Endodermal cell (in vitro differentiated cells): ENCODE data around the gene RNASE9. TPM values are rescaled to one million over a fixed set of nuclear protein-coding genes. Genes with fewer than 3 reads are reported as not detected.

Experiments
- DNase-seq: peaks from one replicate; pipeline ENCODE4 v3.0.0-alpha.2; 2017
- H3K27ac ChIP-seq: 2 replicates; pipeline ENCODE4 v1.5.1; 2013; ENCODE audit warnings: mild to moderate bottlenecking, low read depth, low read length, moderate library complexity
- H3K27me3 ChIP-seq: 2 replicates; pipeline ENCODE4 v1.6.1; 2013; ENCODE audit warnings: mild to moderate bottlenecking, low read length, moderate library complexity; ENCODE audit not compliant: insufficient read depth, control insufficient read depth, poor library complexity, severe bottlenecking
- H3K36me3 ChIP-seq: 2 replicates; pipeline ENCODE4 v1.7.0; 2013; ENCODE audit warnings: mild to moderate bottlenecking, low read length, moderate library complexity; ENCODE audit not compliant: control insufficient read depth, insufficient read depth
- H3K4me1 ChIP-seq: one replicate; pipeline ENCODE4 v1.7.0; 2013; ENCODE audit warnings: low read length; ENCODE audit not compliant: control insufficient read depth, insufficient read depth
- H3K4me3 ChIP-seq: 2 replicates; pipeline ENCODE4 v1.5.1; 2013; ENCODE audit warnings: mild to moderate bottlenecking, low read length, moderate library complexity
- H3K9ac ChIP-seq: 2 replicates; pipeline ENCODE4 v1.6.1; 2013; ENCODE audit warnings: mild to moderate bottlenecking, low read length, moderate library complexity; ENCODE audit not compliant: poor library complexity, severe bottlenecking; ENCODE audit errors: extremely low read depth
- H3K9me3 ChIP-seq: 2 replicates; pipeline ENCODE4 v1.6.1; 2013; ENCODE audit warnings: mild to moderate bottlenecking, low read length, moderate library complexity; ENCODE audit not compliant: control insufficient read depth
- H3K27ac Mint-ChIP-seq: 2 replicates; pipeline ENCODE4 v1.8.0; 2020; ENCODE audit warnings: mixed read lengths
- H3K27me3 Mint-ChIP-seq: 2 replicates; pipeline ENCODE4 v1.8.0; 2021; ENCODE audit warnings: mild to moderate bottlenecking, mixed read lengths; ENCODE audit not compliant: insufficient read depth
- H3K36me3 Mint-ChIP-seq: 2 replicates; pipeline ENCODE4 v1.8.0; 2020; ENCODE audit warnings: low read depth, mixed read lengths
- H3K4me1 Mint-ChIP-seq: 2 replicates; pipeline ENCODE4 v1.8.0; 2020; ENCODE audit warnings: mixed read lengths
- H3K4me3 Mint-ChIP-seq: 2 replicates; pipeline ENCODE4 v1.8.0; 2020; ENCODE audit warnings: mild to moderate bottlenecking, moderate library complexity, mixed read lengths
- H3K9me3 Mint-ChIP-seq: 2 replicates; pipeline ENCODE4 v1.8.0; 2020; ENCODE audit warnings: mild to moderate bottlenecking, mixed read lengths
- CTCF ChIP-seq: fragments of 200-600 bp; sonication (generic); conservative IDR thresholded peaks from 2 replicates; pipeline ENCODE4 v1.5.0; 2021; ENCODE audit warnings: antibody characterized with exemption, mild to moderate bottlenecking
- WGBS, 2 experiments: methylation state at CpG; one replicate each; pipeline versions ENCODE4 v1.1.5 to v1.1.7; 2013; ENCODE audit warnings: missing lambda C conversion rate in 2 of 2, mixed read lengths in 1 of 2; ENCODE audit not compliant: insufficient coverage in 1 of 2, insufficient read length in 1 of 2; 5-methylcytosine and 5-hydroxymethylcytosine counted together
- total RNA-seq, 2 donors: library from RNA; stranded (reverse); fragmentation: NEBNext Ultra II Directional in 1 of 2; extraction: Animal tissue kit (Norgen Biotek cat#: 25700) in 1 of 2; gene quantifications; 2 replicates in 1 of 2; 3 replicates in 1 of 2; pipeline ENCODE4 v1.2.1, GENCODE V29; 2021

Gene RNASE9
- total RNA-seq, 2 donors from 2014 or later = not detected

DNA sequence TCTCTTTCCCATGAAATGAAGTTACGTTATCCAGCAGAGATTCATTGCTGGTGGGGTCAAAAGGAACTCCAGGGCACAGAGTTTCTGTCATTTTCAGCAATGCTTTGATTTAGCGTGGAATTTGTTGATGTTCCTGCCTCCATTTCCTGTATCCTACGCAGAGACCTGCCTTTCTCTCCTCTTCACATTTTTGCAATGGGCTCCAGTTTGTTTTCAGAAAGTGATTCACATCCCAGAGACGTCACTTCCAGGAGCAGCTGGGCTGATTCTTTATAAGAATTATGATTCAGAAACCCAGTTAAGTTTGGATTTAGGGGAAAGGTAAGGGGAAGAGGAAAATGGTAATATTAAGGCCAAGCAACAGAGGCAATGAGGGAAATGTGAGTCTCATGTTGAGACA is 43.9 kb downstream of the RNASE9 start:
- no peak for TF ChIP-seq CTCF
- WGBS, 2 experiments = 83 to 93% methylated on average over 4 of the region's 4 CpGs

GRCh38 chr14:20515846-20516245 is 45.0 kb downstream of the RNASE9 start:
- Mint-ChIP-seq H3K27ac (no peak overlapping the region), H3K9me3 (peaks cover 8% of the 10 kb centered on the region), H3K27me3 (peaks cover 1% of the 10 kb centered on the region), H3K4me3 (no peak overlapping the region), H3K4me1 (peaks cover 9% of the 10 kb centered on the region), H3K36me3 (no peaks in the 10 kb centered on the region)
- H3K9ac ChIP-seq = no peak overlapping the region
- H3K27me3 ChIP-seq = no peaks in the 10 kb centered on the region
- no peak overlapping the region for H3K4me3 ChIP-seq
- H3K9me3 ChIP-seq = no peaks in the 10 kb centered on the region
- no peak for DNase-seq
- H3K27ac ChIP-seq = no peak overlapping the region
- no peaks in the 10 kb centered on the region for H3K36me3 ChIP-seq
- H3K4me1 ChIP-seq = no peaks in the 10 kb centered on the region
- 78 to 83% methylated on average over 1 to 4 of the region's 4 CpGs for WGBS, 2 experiments
- no peak for TF ChIP-seq CTCF

More for the DNA sequence above, 43.9 kb downstream of the RNASE9 start:
- Histone ChIP-seq H3K36me3 (no peaks in the 10 kb centered on the region), H3K27me3 (no peaks in the 10 kb centered on the region), H3K4me1 (no peaks in the 10 kb centered on the region), H3K9ac (no peak overlapping the region), H3K27ac (no peak overlapping the region), H3K9me3 (no peaks in the 10 kb centered on the region), H3K4me3 (no peak overlapping the region)
- Mint-ChIP-seq H3K27ac (no peak overlapping the region), H3K36me3 (no peaks in the 10 kb centered on the region), H3K4me3 (no peak overlapping the region), H3K4me1 (peaks cover 9% of the 10 kb centered on the region), H3K9me3 (peaks cover 8% of the 10 kb centered on the region), H3K27me3 (no peaks in the 10 kb centered on the region)
- DNase-seq = no peak

GRCh38 chr14:20512177-20512905 is 48.5 kb downstream of the RNASE9 start:
- Mint-ChIP-seq H3K27ac (no peak overlapping the region), H3K27me3 (peaks cover 1% of the 10 kb centered on the region), H3K4me1 (peaks cover 9% of the 10 kb centered on the region), H3K4me3 (no peak overlapping the region), H3K36me3 (no peaks in the 10 kb centered on the region), H3K9me3 (no peaks in the 10 kb centered on the region)
- H3K36me3 ChIP-seq = no peaks in the 10 kb centered on the region
- no peak for TF ChIP-seq CTCF
- H3K4me3 ChIP-seq = no peak overlapping the region
- no peak for DNase-seq
- H3K9me3 ChIP-seq = no peaks in the 10 kb centered on the region
- no peak overlapping the region for H3K27ac ChIP-seq
- no peaks in the 10 kb centered on the region for H3K27me3 ChIP-seq
- 80 to 88% methylated on average over 4 to 7 of the region's 7 CpGs for WGBS, 2 experiments
- H3K9ac ChIP-seq = no peak overlapping the region
- H3K4me1 ChIP-seq = no peaks in the 10 kb centered on the region
